Activated CD8-positive, alpha-beta memory T cell treated with anti-CD3 and anti-CD28 coated beads, Interleukin-2, amount 10 ng/mL, durations not matched to agents 7 days and 5 days (primary cell): ENCODE results near the gene PPP1R16B. TPM values are rescaled to one million over a fixed set of nuclear protein-coding genes. Genes with fewer than 3 reads are reported as not detected.

ENCODE experiments used
- ATAC-seq: fragments of 150-1000 bp; cut with Tn5 transposase; one replicate; pipeline ENCODE4 v1.10.0; 2021; ENCODE audit warnings: moderate library complexity
- CTCF ChIA-PET: fragments of 350-600 bp; sonication (Branson Sonifier 250); formaldehyde crosslinking; loops from one replicate; lab custom pipeline; 2021; ENCODE audit warnings: antibody characterized with exemption; lab: Charles Lee
- DNase-seq: peaks from one replicate; pipeline ENCODE4 v3.0.0-alpha.2; 2020
- H3K27ac Mint-ChIP-seq: one replicate; pipeline ENCODE4 v1.8.0; 2021; ENCODE audit warnings: mild to moderate bottlenecking, mixed read lengths
- H3K27me3 Mint-ChIP-seq: one replicate; pipeline ENCODE4 v1.8.0; 2021; ENCODE audit warnings: mixed read lengths
- H3K36me3 Mint-ChIP-seq: one replicate; pipeline ENCODE4 v1.8.0; 2021; ENCODE audit warnings: mild to moderate bottlenecking, mixed read lengths
- H3K4me1 Mint-ChIP-seq: one replicate; pipeline ENCODE4 v1.8.0; 2021; ENCODE audit warnings: mixed read lengths
- H3K4me3 Mint-ChIP-seq: one replicate; pipeline ENCODE4 v1.8.0; 2021; ENCODE audit warnings: mild to moderate bottlenecking, moderate library complexity, mixed read lengths
- H3K9me3 Mint-ChIP-seq: one replicate; pipeline ENCODE4 v1.8.0; 2022; ENCODE audit warnings: low read depth, mixed read lengths
- total RNA-seq, 2 experiments: library from RNA; stranded (reverse); gene quantifications; one replicate each; pipeline ENCODE4 v1.2.3, GENCODE V29; 2021

PPP1R16B gene
- total RNA-seq, 2 experiments from 2014 or later: 86.5 to 128 TPM

GRCh38 chr20:38866265-38867061 lies 61.0 kb downstream of the PPP1R16B start:
- H3K36me3 Mint-ChIP-seq: peaks cover 27% of the 10 kb centered on the region
- CTCF ChIA-PET: interaction anchor here (1.3 kb wide), 1 partner anchor 61 kb away, joined by 5 read pairs; the partner anchor contains the start of gene PPP1R16B
- H3K4me1 Mint-ChIP-seq: peaks cover 72% of the 10 kb centered on the region
- H3K9me3 Mint-ChIP-seq: no peaks in the 10 kb centered on the region
- no peak for DNase-seq
- no peak overlapping the region for H3K4me3 Mint-ChIP-seq
- H3K27ac Mint-ChIP-seq: peak overlapping the region; percentile 44
- no peak for ATAC-seq
- no peaks in the 10 kb centered on the region for H3K27me3 Mint-ChIP-seq

GRCh38 chr20:38867062-38867359 lies 61.5 kb downstream of the PPP1R16B start:
- Mint-ChIP-seq H3K27ac (peak overlapping the region; percentile 44), H3K4me1 (peaks cover 73% of the 10 kb centered on the region), H3K36me3 (peaks cover 27% of the 10 kb centered on the region), H3K9me3 (no peaks in the 10 kb centered on the region), H3K27me3 (no peaks in the 10 kb centered on the region), H3K4me3 (no peak overlapping the region)
- ATAC-seq (no peak), DNase-seq (no peak)
- CTCF ChIA-PET: interaction anchor here (1.1 to 1.3 kb wide), 2 partner anchors 26 to 61 kb away, joined by 4 to 5 read pairs; partner anchors contain the start of gene PPP1R16B

GRCh38 chr20:38870733-38871559 lies 65.4 kb downstream of the PPP1R16B start:
- Mint-ChIP-seq H3K9me3 (no peaks in the 10 kb centered on the region), H3K27me3 (no peaks in the 10 kb centered on the region), H3K4me1 (peaks cover 84% of the 10 kb centered on the region), H3K4me3 (peak overlapping the region; percentile 22), H3K27ac (peak overlapping the region; percentile 79), H3K36me3 (peaks cover 23% of the 10 kb centered on the region)
- CTCF ChIA-PET: interaction anchor here (1.1 to 3.9 kb wide), 3 partner anchors 8 to 22 kb away, joined by 4 to 14 read pairs (median 6); no protein-coding TSS in a partner anchor
- no peak for ATAC-seq
- peak; percentile 71 for DNase-seq

- DNase-seq (no peak), ATAC-seq (no peak)
- peaks cover 23% of the 10 kb centered on the region for H3K36me3 Mint-ChIP-seq
- no peaks in the 10 kb centered on the region for H3K9me3 Mint-ChIP-seq
- no peaks in the 10 kb centered on the region for H3K27me3 Mint-ChIP-seq
- CTCF ChIA-PET: interaction anchor here (0.8 to 3.9 kb wide), 5 partner anchors 9 to 178 kb away, joined by 3 to 14 read pairs (median 4); no protein-coding TSS in a partner anchor
- H3K27ac Mint-ChIP-seq: peak overlapping the region; percentile 79
- peaks cover 86% of the 10 kb centered on the region for H3K4me1 Mint-ChIP-seq
- no peak overlapping the region for H3K4me3 Mint-ChIP-seq
Observed at GRCh38 chr20:38871560-38871953, 66.1 kb downstream of the PPP1R16B start.

GRCh38 chr20:38872036-38872435 lies 66.5 kb downstream of the PPP1R16B start:
- ATAC-seq: no peak
- no peaks in the 10 kb centered on the region for H3K27me3 Mint-ChIP-seq
- peaks cover 19% of the 10 kb centered on the region for H3K36me3 Mint-ChIP-seq
- CTCF ChIA-PET: interaction anchor here (0.8 to 3.9 kb wide), 9 partner anchors 9 to 177 kb away, joined by 3 to 14 read pairs (median 3); no protein-coding TSS in a partner anchor
- peak overlapping the region; percentile 71 for H3K4me3 Mint-ChIP-seq
- H3K27ac Mint-ChIP-seq: peak overlapping the region; percentile 90
- H3K4me1 Mint-ChIP-seq: peaks cover 87% of the 10 kb centered on the region
- DNase-seq: no peak
- H3K9me3 Mint-ChIP-seq: no peaks in the 10 kb centered on the region

- Mint-ChIP-seq H3K36me3 (peaks cover 18% of the 10 kb centered on the region), H3K27ac (peak overlapping the region; percentile 90), H3K27me3 (no peaks in the 10 kb centered on the region), H3K4me3 (peak overlapping the region; percentile 71), H3K9me3 (no peaks in the 10 kb centered on the region), H3K4me1 (peaks cover 88% of the 10 kb centered on the region)
- ATAC-seq (peak; percentile 7), DNase-seq (no peak)
- CTCF ChIA-PET: interaction anchor here (0.7 to 4.0 kb wide), 15 partner anchors 10 to 177 kb away, joined by 3 to 28 read pairs (median 3); partner anchors contain the start of gene PPP1R16B
Observed at GRCh38 chr20:38872491-38873049, 67.1 kb downstream of the PPP1R16B start.

- peak; percentile 61 for ATAC-seq
- H3K4me3 Mint-ChIP-seq: peak overlapping the region; percentile 71
- peaks cover 16% of the 10 kb centered on the region for H3K36me3 Mint-ChIP-seq
- peak overlapping the region; percentile 90 for H3K27ac Mint-ChIP-seq
- H3K9me3 Mint-ChIP-seq: no peaks in the 10 kb centered on the region
- CTCF ChIA-PET: interaction anchor here (0.7 to 4.0 kb wide), 12 partner anchors 11 to 121 kb away, joined by 3 to 28 read pairs (median 6); partner anchors contain the start of gene PPP1R16B
- peaks cover 88% of the 10 kb centered on the region for H3K4me1 Mint-ChIP-seq
- H3K27me3 Mint-ChIP-seq: no peaks in the 10 kb centered on the region
- peak; percentile 93 for DNase-seq
Observed at GRCh38 chr20:38873050-38873581, 67.6 kb downstream of the PPP1R16B start.

GRCh38 chr20:38874460-38875174 lies 69.1 kb downstream of the PPP1R16B start:
- Mint-ChIP-seq H3K36me3 (peaks cover 8% of the 10 kb centered on the region), H3K4me3 (peak overlapping the region; percentile 61), H3K4me1 (peaks cover 94% of the 10 kb centered on the region), H3K9me3 (no peaks in the 10 kb centered on the region), H3K27me3 (no peaks in the 10 kb centered on the region), H3K27ac (peak overlapping the region; percentile 90)
- ATAC-seq (peak; percentile 38), DNase-seq (peak; percentile 73)
- CTCF ChIA-PET: interaction anchor here (0.9 to 4.0 kb wide), 11 partner anchors 9 to 75 kb away, joined by 3 to 28 read pairs (median 7); partner anchors contain the start of genes FAM83D and PPP1R16B

GRCh38 chr20:38875175-38875993 lies 69.9 kb downstream of the PPP1R16B start:
- peaks cover 10% of the 10 kb centered on the region for H3K36me3 Mint-ChIP-seq
- CTCF ChIA-PET: interaction anchor here (0.9 to 4.0 kb wide), 10 partner anchors 8 to 76 kb away, joined by 3 to 28 read pairs (median 6); partner anchors contain the start of genes FAM83D and PPP1R16B
- no peaks in the 10 kb centered on the region for H3K9me3 Mint-ChIP-seq
- H3K4me3 Mint-ChIP-seq: peak overlapping the region; percentile 61
- ATAC-seq: peak; percentile 43
- DNase-seq: peak; percentile 89
- H3K4me1 Mint-ChIP-seq: peaks cover 95% of the 10 kb centered on the region
- peak overlapping the region; percentile 90 for H3K27ac Mint-ChIP-seq
- no peaks in the 10 kb centered on the region for H3K27me3 Mint-ChIP-seq

- CTCF ChIA-PET: interaction anchor here (1.2 to 3.3 kb wide), 3 partner anchors 12 to 35 kb away, joined by 4 to 22 read pairs (median 11); no protein-coding TSS in a partner anchor
- Mint-ChIP-seq H3K9me3 (no peaks in the 10 kb centered on the region), H3K27me3 (no peaks in the 10 kb centered on the region), H3K4me3 (no peak overlapping the region), H3K27ac (peak overlapping the region; percentile 42), H3K36me3 (peaks cover 16% of the 10 kb centered on the region), H3K4me1 (peaks cover 96% of the 10 kb centered on the region)
- no peak for ATAC-seq
- no peak for DNase-seq
Observed at GRCh38 chr20:38877483-38877882, 72.0 kb downstream of the PPP1R16B start.

GRCh38 chr20:38878866-38879265 lies 73.4 kb downstream of the PPP1R16B start:
- Mint-ChIP-seq H3K27me3 (no peaks in the 10 kb centered on the region), H3K27ac (no peak overlapping the region)

More at GRCh38 chr20:38878866-38879265, 73.4 kb downstream of the PPP1R16B start:
- H3K36me3 Mint-ChIP-seq: peaks cover 14% of the 10 kb centered on the region
- H3K4me1 Mint-ChIP-seq: peaks cover 93% of the 10 kb centered on the region
- H3K9me3 Mint-ChIP-seq: no peaks in the 10 kb centered on the region
- DNase-seq: no peak
- H3K4me3 Mint-ChIP-seq: no peak overlapping the region
- CTCF ChIA-PET: interaction anchor here (0.6 to 3.1 kb wide), 3 partner anchors 13 to 155 kb away, joined by 3 to 25 read pairs (median 3); no protein-coding TSS in a partner anchor
- ATAC-seq: no peak
